Thoracic aorta (tissue), 2 donors: ENCODE results near the gene PRRX2. TPM values are rescaled to one million over a fixed set of nuclear protein-coding genes. Genes with fewer than 3 reads are reported as not detected.

ENCODE experiments used
- ATAC-seq: fragments of 150-250 bp; one replicate; pipeline ENCODE4 v1.8.0; 2017; ENCODE audit warnings: low read depth; ENCODE audit not compliant: insufficient number of reproducible peaks, low FRiP score
- DNase-seq: peaks from one replicate; pipeline ENCODE4 v3.0.0-alpha.2; 2020; ENCODE audit warnings: low spot score
- H3K27ac ChIP-seq, 2 donors: fragments of 200-600 bp; sonication (generic); 1 replicate in 1 of 2; 2 replicates in 1 of 2; pipeline ENCODE4 v1.5.1; 2016; ENCODE audit warnings: mild to moderate bottlenecking in 2 of 2, moderate library complexity in 2 of 2
- H3K27me3 ChIP-seq: fragments of 200-600 bp; sonication (generic); replicated peaks from 2 replicates; pipeline ENCODE4 v1.6.0; 2016; ENCODE audit warnings: mild to moderate bottlenecking; ENCODE audit not compliant: insufficient read depth
- H3K36me3 ChIP-seq: fragments of 200-600 bp; sonication (generic); one replicate; pipeline ENCODE4 v1.5.1; 2016
- H3K4me1 ChIP-seq, 2 donors: fragments of 200-600 bp; sonication (generic); 1 replicate in 1 of 2; 2 replicates in 1 of 2; pipeline versions ENCODE4 v1.5.1 to v1.6.0; 2016; ENCODE audit warnings: low read depth in 2 of 2, mild to moderate bottlenecking in 1 of 2; ENCODE audit not compliant: control insufficient read depth in 1 of 2
- H3K4me3 ChIP-seq: fragments of 200-600 bp; sonication (generic); 2 replicates; pipeline ENCODE4 v1.5.1; 2016; ENCODE audit warnings: mild to moderate bottlenecking
- H3K9me3 ChIP-seq: fragments of 200-600 bp; sonication (generic); 2 replicates; pipeline ENCODE4 v1.5.1; 2016
- CTCF ChIP-seq: fragments of 200-600 bp; sonication (generic); IDR thresholded peaks from one replicate; pipeline ENCODE4 v1.5.1; 2019; ENCODE audit warnings: antibody characterized with exemption
- total RNA-seq, 2 donors: library from RNA; depleted of rRNA; stranded (reverse); fragments of >200 nt; gene quantifications; one replicate each; pipeline versions ENCODE4 v1.1.0 to v1.2.3, GENCODE V29; 2016

PRRX2 gene
- total RNA-seq, 2 donors from 2014 or later, result 42.0 to 66.1 TPM

GRCh38 chr9:129665814-129666520 lies 520 bp downstream of the PRRX2 start:
- Histone ChIP-seq H3K36me3 (no peaks in the 10 kb centered on the region), H3K4me3 (peak overlapping the region; percentile 85), H3K27me3 (no peaks in the 10 kb centered on the region), H3K9me3 (no peaks in the 10 kb centered on the region), H3K4me1 (peaks cover 22 to 38% of the 10 kb centered on the region in 2 donors), H3K27ac (peak overlapping the region; percentile 51 to 82)
- DNase-seq (no peak), ATAC-seq (no peak)
- no peak for TF ChIP-seq CTCF

GRCh38 chr9:129666575-129666974 lies 1.1 kb downstream of the PRRX2 start:
- peaks cover 26 to 44% of the 10 kb centered on the region in 2 donors for H3K4me1 ChIP-seq
- TF ChIP-seq CTCF, result no peak
- no peaks in the 10 kb centered on the region for H3K9me3 ChIP-seq
- H3K27ac ChIP-seq, result peak overlapping the region; percentile 51 to 82
- ATAC-seq (no peak), DNase-seq (no peak)
- H3K36me3 ChIP-seq, result no peaks in the 10 kb centered on the region
- H3K4me3 ChIP-seq, result peak overlapping the region; percentile 85
- no peaks in the 10 kb centered on the region for H3K27me3 ChIP-seq

- Histone ChIP-seq H3K36me3 (no peaks in the 10 kb centered on the region), H3K27ac (peak overlapping the region; percentile 17 to 82), H3K27me3 (no peaks in the 10 kb centered on the region), H3K4me1 (peaks cover 28 to 52% of the 10 kb centered on the region in 2 donors), H3K9me3 (no peaks in the 10 kb centered on the region), H3K4me3 (peak overlapping the region; percentile 85)
- no peak for ATAC-seq
- no peak for DNase-seq
- no peak for TF ChIP-seq CTCF
Measured at GRCh38 chr9:129667378-129667777, 1.9 kb downstream of the PRRX2 start.

GRCh38 chr9:129667850-129668249 lies 2.4 kb downstream of the PRRX2 start:
- no peak for TF ChIP-seq CTCF
- H3K4me1 ChIP-seq, result peaks cover 29 to 57% of the 10 kb centered on the region in 2 donors
- H3K9me3 ChIP-seq, result no peaks in the 10 kb centered on the region
- H3K27me3 ChIP-seq, result no peaks in the 10 kb centered on the region
- DNase-seq (no peak), ATAC-seq (no peak)
- peak overlapping the region; percentile 85 for H3K4me3 ChIP-seq
- H3K27ac ChIP-seq, result peak overlapping the region; percentile 17 to 82
- H3K36me3 ChIP-seq, result no peaks in the 10 kb centered on the region

- peak; percentile 29 for DNase-seq
- no peak for TF ChIP-seq CTCF
- no peaks in the 10 kb centered on the region for H3K27me3 ChIP-seq
- H3K4me1 ChIP-seq, result peaks cover 29 to 71% of the 10 kb centered on the region in 2 donors
- H3K36me3 ChIP-seq, result no peaks in the 10 kb centered on the region
- H3K4me3 ChIP-seq, result peak overlapping the region; percentile 15
- ATAC-seq, result no peak
- H3K9me3 ChIP-seq, result no peaks in the 10 kb centered on the region
- H3K27ac ChIP-seq, result peak overlapping the region; percentile 17 to 82
Measured at GRCh38 chr9:129669141-129669718, 3.8 kb downstream of the PRRX2 start.
